Measurements from ENCODE around the gene AQP10.

DNA sequence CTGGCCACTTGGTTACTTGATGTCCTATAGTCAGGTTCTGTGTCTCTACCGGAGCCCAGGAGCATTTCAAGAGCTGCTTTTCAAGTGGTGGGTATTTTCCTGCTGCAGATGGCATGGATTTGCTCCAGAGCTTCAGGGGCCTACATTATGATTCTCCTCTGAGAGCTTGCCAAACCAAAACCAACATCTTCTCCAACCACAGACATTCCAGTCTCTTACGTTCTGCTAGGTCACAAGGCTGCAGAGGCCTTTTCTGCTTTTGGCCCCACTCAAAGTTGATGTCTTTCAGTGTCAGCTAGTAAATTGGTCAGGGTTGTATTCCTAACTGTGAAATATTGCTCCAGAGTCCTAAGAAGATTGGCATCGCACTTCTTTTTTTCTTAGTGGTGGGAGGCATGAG, 14.7 kb upstream of the AQP10 start:
- TF ChIP-seq CTCF (IDR thresholded peaks at IDR 0.05 in 8 of 11, conservative IDR thresholded peaks at IDR 0.05 in 3 of 11) (no peak), POLR2A (IDR thresholded peaks at IDR 0.05) (no peak)

Measured in spleen (tissue), 7 donors.